ENCODE measurements around the gene ATP10A.

Gene ATP10A

GRCh38 chr15:25900901-25901300 lies 37.8 kb upstream of the ATP10A start:
- H3K79me1 ChIP-seq (ENCODE audit: low read length): no peaks in the 10 kb centered on the region
- H2BK120ac ChIP-seq (ENCODE audit: insufficient read depth, low read length, poor library complexity): no peak overlapping the region
- no peak overlapping the region for H3K4ac ChIP-seq (ENCODE audit: low read depth, low read length)
- H4K91ac ChIP-seq (ENCODE audit: low read depth, low read length): no peak overlapping the region
- no CpG with 5 or more reads among the region's 5 CpGs for WGBS (ENCODE audit: extremely low coverage, insufficient coverage, insufficient read length)
- no peak overlapping the region for H3K4me2 ChIP-seq (ENCODE audit: low read length)
- H3K23ac ChIP-seq (ENCODE audit: low read length): no peak overlapping the region
- H3K9ac ChIP-seq (ENCODE audit: low read length): no peak overlapping the region
- no peak overlapping the region for H2AK5ac ChIP-seq (ENCODE audit: low read length)
- DNase-seq: peak; percentile 25 to 69
- H2AFZ ChIP-seq (ENCODE audit: insufficient read depth, low read length, poor library complexity): no peak overlapping the region
- no peaks in the 10 kb centered on the region for H3K27me3 ChIP-seq (ENCODE audit: insufficient read depth, low read length)
- no peak overlapping the region for H3K4me3 ChIP-seq (ENCODE audit: low read depth, low read length)
- H3K9me3 ChIP-seq (ENCODE audit: insufficient read depth, low read depth, low read length): peaks cover 2% of the 10 kb centered on the region
- no peaks in the 10 kb centered on the region for H3K79me2 ChIP-seq (ENCODE audit: control insufficient read depth, insufficient read depth, low read length, poor library complexity)
- H4K8ac ChIP-seq (ENCODE audit: low read depth, low read length): no peak overlapping the region
- no peak overlapping the region for H3K18ac ChIP-seq (ENCODE audit: low read length)
- no peak overlapping the region for H3K27ac ChIP-seq (ENCODE audit: low read depth, low read length)
- H4K12ac ChIP-seq (ENCODE audit: low read depth, low read length): no peak overlapping the region
- peaks cover 0 to 12% of the 10 kb centered on the region in 2 experiments for H3K4me1 ChIP-seq (ENCODE audit: control insufficient read depth in 1 of 2, insufficient read depth in 2 of 2, low read length in 2 of 2)
- no peaks in the 10 kb centered on the region for H3K36me3 ChIP-seq (ENCODE audit: control insufficient read depth in 1 of 2, insufficient read depth in 2 of 2, low read length in 2 of 2)
- H2BK5ac ChIP-seq (ENCODE audit: low read depth, low read length, poor library complexity): no peak overlapping the region
- H3K14ac ChIP-seq (ENCODE audit: low read length): no peak overlapping the region
- H2BK12ac ChIP-seq (ENCODE audit: low read length): no peak overlapping the region

GRCh38 chr15:25900431-25900830 lies 37.3 kb upstream of the ATP10A start:
- H3K27ac ChIP-seq (ENCODE audit: low read depth, low read length): no peak overlapping the region
- no peak for DNase-seq
- no peak overlapping the region for H4K12ac ChIP-seq (ENCODE audit: low read depth, low read length)
- H3K4me3 ChIP-seq (ENCODE audit: low read depth, low read length): no peak overlapping the region
- H3K79me2 ChIP-seq (ENCODE audit: control insufficient read depth, insufficient read depth, low read length, poor library complexity): no peaks in the 10 kb centered on the region
- H2BK120ac ChIP-seq (ENCODE audit: insufficient read depth, low read length, poor library complexity): no peak overlapping the region
- no peak overlapping the region for H2AFZ ChIP-seq (ENCODE audit: insufficient read depth, low read length, poor library complexity)
- H3K23ac ChIP-seq (ENCODE audit: low read length): no peak overlapping the region
- H3K9ac ChIP-seq (ENCODE audit: low read length): no peak overlapping the region
- H3K36me3 ChIP-seq (ENCODE audit: control insufficient read depth in 1 of 2, insufficient read depth in 2 of 2, low read length in 2 of 2): no peaks in the 10 kb centered on the region
- H2AK5ac ChIP-seq (ENCODE audit: low read length): no peak overlapping the region
- H2BK12ac ChIP-seq (ENCODE audit: low read length): no peak overlapping the region
- no peak overlapping the region for H4K8ac ChIP-seq (ENCODE audit: low read depth, low read length)
- no peaks in the 10 kb centered on the region for H3K27me3 ChIP-seq (ENCODE audit: insufficient read depth, low read length)
- no peak overlapping the region for H2BK5ac ChIP-seq (ENCODE audit: low read depth, low read length, poor library complexity)
- WGBS (ENCODE audit: extremely low coverage, insufficient coverage, insufficient read length): no CpG with 5 or more reads among the region's 2 CpGs
- no peaks in the 10 kb centered on the region for H3K79me1 ChIP-seq (ENCODE audit: low read length)
- peaks cover 2% of the 10 kb centered on the region for H3K9me3 ChIP-seq (ENCODE audit: insufficient read depth, low read depth, low read length)
- H3K4me2 ChIP-seq (ENCODE audit: low read length): no peak overlapping the region
- H3K18ac ChIP-seq (ENCODE audit: low read length): no peak overlapping the region
- peaks cover 0 to 12% of the 10 kb centered on the region in 2 experiments for H3K4me1 ChIP-seq (ENCODE audit: control insufficient read depth in 1 of 2, insufficient read depth in 2 of 2, low read length in 2 of 2)
- H3K14ac ChIP-seq (ENCODE audit: low read length): no peak overlapping the region
- H4K91ac ChIP-seq (ENCODE audit: low read depth, low read length): no peak overlapping the region
- no peak overlapping the region for H3K4ac ChIP-seq (ENCODE audit: low read depth, low read length)

DNA sequence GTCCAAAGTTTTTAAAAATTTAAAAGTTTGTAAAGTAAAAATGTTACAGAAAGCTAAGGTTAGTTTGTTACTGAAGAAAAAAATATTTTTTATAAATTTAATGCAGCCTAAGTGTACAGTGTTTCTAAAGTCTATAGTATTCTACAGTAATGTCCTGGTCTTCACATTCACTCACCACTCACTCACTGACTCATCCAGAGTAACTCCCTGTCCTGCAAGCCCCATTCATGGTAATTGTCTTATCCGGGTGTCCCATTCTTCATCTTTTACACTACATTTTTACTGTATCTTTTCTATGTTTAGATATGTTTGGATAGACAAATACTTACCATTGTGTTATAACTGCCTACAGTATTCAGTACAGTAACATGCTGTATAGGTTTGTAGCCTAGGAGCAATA lies 36.7 kb upstream of the ATP10A start:
- Histone ChIP-seq H3K4me3 (ENCODE audit: low read depth, low read length) (no peak overlapping the region), H3K27ac (ENCODE audit: low read depth, low read length) (no peak overlapping the region), H3K36me3 (ENCODE audit: control insufficient read depth in 1 of 2, insufficient read depth in 2 of 2, low read length in 2 of 2) (no peaks in the 10 kb centered on the region), H4K12ac (ENCODE audit: low read depth, low read length) (no peak overlapping the region), H2BK12ac (ENCODE audit: low read length) (no peak overlapping the region), H3K4me1 (ENCODE audit: control insufficient read depth in 1 of 2, insufficient read depth in 2 of 2, low read length in 2 of 2) (peaks cover 0 to 12% of the 10 kb centered on the region in 2 experiments), H2AFZ (ENCODE audit: insufficient read depth, low read length, poor library complexity) (no peak overlapping the region), H3K4ac (ENCODE audit: low read depth, low read length) (no peak overlapping the region), H4K8ac (ENCODE audit: low read depth, low read length) (no peak overlapping the region), H3K23ac (ENCODE audit: low read length) (no peak overlapping the region), H3K27me3 (ENCODE audit: insufficient read depth, low read length) (no peaks in the 10 kb centered on the region), H3K9ac (ENCODE audit: low read length) (no peak overlapping the region), H3K4me2 (ENCODE audit: low read length) (no peak overlapping the region), H3K79me2 (ENCODE audit: control insufficient read depth, insufficient read depth, low read length, poor library complexity) (no peaks in the 10 kb centered on the region), H3K18ac (ENCODE audit: low read length) (no peak overlapping the region), H4K91ac (ENCODE audit: low read depth, low read length) (no peak overlapping the region), H3K14ac (ENCODE audit: low read length) (no peak overlapping the region), H2BK5ac (ENCODE audit: low read depth, low read length, poor library complexity) (no peak overlapping the region), H2BK120ac (ENCODE audit: insufficient read depth, low read length, poor library complexity) (no peak overlapping the region), H3K79me1 (ENCODE audit: low read length) (no peaks in the 10 kb centered on the region), H2AK5ac (ENCODE audit: low read length) (no peak overlapping the region), H3K9me3 (ENCODE audit: insufficient read depth, low read depth, low read length) (peaks cover 2% of the 10 kb centered on the region)
- no peak for DNase-seq
- WGBS (ENCODE audit: extremely low coverage, insufficient coverage, insufficient read length): no CpG with 5 or more reads among the region's 1 CpG

DNA sequence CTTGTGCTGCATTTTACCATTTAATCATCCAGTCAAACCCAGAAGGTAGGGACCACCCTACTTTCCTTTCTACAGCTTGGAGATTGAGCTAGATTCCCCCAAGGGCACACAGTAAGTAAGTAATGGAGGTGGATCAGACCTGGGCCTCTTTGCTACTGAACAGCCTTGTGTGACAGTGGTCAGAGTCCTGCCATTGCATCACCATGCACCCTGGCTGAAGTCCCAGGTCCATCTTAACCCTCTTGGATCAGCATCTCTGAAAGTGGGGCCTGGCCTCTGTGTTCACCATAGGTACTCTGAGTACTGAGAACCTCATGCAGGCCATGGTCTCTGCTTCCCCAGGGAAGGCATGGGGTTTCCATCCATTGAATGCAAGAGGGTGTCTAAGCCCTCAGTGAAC lies 34.5 kb upstream of the ATP10A start:
- no peak overlapping the region for H3K23ac ChIP-seq (ENCODE audit: low read length)
- H3K14ac ChIP-seq (ENCODE audit: low read length): no peak overlapping the region
- H3K27ac ChIP-seq (ENCODE audit: low read depth, low read length): no peak overlapping the region
- no peak overlapping the region for H3K9ac ChIP-seq (ENCODE audit: low read length)
- no peak overlapping the region for H3K4me2 ChIP-seq (ENCODE audit: low read length)
- no peak overlapping the region for H4K91ac ChIP-seq (ENCODE audit: low read depth, low read length)
- no peak overlapping the region for H3K4me3 ChIP-seq (ENCODE audit: low read depth, low read length)
- no peaks in the 10 kb centered on the region for H3K27me3 ChIP-seq (ENCODE audit: insufficient read depth, low read length)
- no peak overlapping the region for H2BK12ac ChIP-seq (ENCODE audit: low read length)
- peaks cover 2% of the 10 kb centered on the region for H3K9me3 ChIP-seq (ENCODE audit: insufficient read depth, low read depth, low read length)
- H3K4me1 ChIP-seq (ENCODE audit: control insufficient read depth in 1 of 2, insufficient read depth in 2 of 2, low read length in 2 of 2): peaks cover 0 to 3% of the 10 kb centered on the region in 2 experiments
- no peak overlapping the region for H3K4ac ChIP-seq (ENCODE audit: low read depth, low read length)
- H4K8ac ChIP-seq (ENCODE audit: low read depth, low read length): no peak overlapping the region
- no peaks in the 10 kb centered on the region for H3K79me1 ChIP-seq (ENCODE audit: low read length)
- H3K36me3 ChIP-seq (ENCODE audit: control insufficient read depth in 1 of 2, insufficient read depth in 2 of 2, low read length in 2 of 2): no peaks in the 10 kb centered on the region
- no peak overlapping the region for H2BK120ac ChIP-seq (ENCODE audit: insufficient read depth, low read length, poor library complexity)
- H3K18ac ChIP-seq (ENCODE audit: low read length): no peak overlapping the region
- no peak for DNase-seq
- H2AK5ac ChIP-seq (ENCODE audit: low read length): no peak overlapping the region
- no peak overlapping the region for H2BK5ac ChIP-seq (ENCODE audit: low read depth, low read length, poor library complexity)
- H2AFZ ChIP-seq (ENCODE audit: insufficient read depth, low read length, poor library complexity): no peak overlapping the region
- no peak overlapping the region for H4K12ac ChIP-seq (ENCODE audit: low read depth, low read length)
- no peaks in the 10 kb centered on the region for H3K79me2 ChIP-seq (ENCODE audit: control insufficient read depth, insufficient read depth, low read length, poor library complexity)
